ENCODE results near the gene OLFML2A. TPM values are rescaled to one million over a fixed set of nuclear protein-coding genes. Genes with fewer than 3 reads are reported as not detected.

Gene OLFML2A
- total RNA-seq, 1 donor, result 0.31 TPM

DNA sequence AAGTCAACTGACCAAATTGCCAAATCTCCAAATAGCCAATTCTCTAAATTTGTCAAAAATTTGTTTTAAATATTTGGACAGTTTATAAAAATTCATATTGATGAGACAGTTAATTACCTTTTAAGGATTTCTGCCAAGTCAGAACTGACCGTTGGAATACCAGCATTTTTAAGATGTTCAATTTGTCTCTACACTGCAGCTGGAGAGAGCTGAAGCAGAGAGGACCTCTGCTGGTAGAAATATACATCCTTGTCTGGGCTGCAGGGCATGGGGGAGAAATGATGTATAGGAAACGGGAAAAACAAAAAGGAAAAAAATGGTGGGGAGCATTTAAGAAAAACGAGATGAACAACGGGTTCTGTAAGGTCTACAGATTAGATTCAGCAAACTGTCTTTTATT, 22.6 kb upstream of the OLFML2A start:
- no peaks in the 10 kb centered on the region for H3K9me3 ChIP-seq (ENCODE audit: low read depth, low read length)
- H3K4me1 ChIP-seq (ENCODE audit: insufficient read depth, low read length), result peaks cover 23% of the 10 kb centered on the region
- H3K4me3 ChIP-seq (ENCODE audit: low read length), result no peak overlapping the region
- peaks cover 12% of the 10 kb centered on the region for H3K27me3 ChIP-seq (ENCODE audit: insufficient read depth, low read length)

DNA sequence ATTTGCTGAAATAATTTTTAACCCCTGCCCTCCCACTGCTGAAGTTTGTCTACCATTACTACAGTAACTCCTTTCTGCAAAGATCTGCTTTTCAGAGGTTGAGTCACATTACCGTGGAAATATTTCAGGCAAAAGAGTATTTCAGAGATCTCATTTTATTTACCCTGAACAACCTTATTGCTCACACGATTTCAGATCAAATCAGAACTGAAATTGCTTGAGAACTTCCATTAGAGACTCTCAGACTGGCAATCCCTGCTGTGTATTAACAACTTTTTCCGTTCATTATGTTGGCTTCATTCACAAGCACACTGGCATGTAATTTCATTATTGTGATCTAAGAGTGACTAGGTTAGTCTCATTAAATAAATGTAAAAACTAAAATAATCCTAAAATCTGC, 21.9 kb upstream of the OLFML2A start:
- H3K4me1 ChIP-seq (ENCODE audit: insufficient read depth, low read length), result peaks cover 27% of the 10 kb centered on the region
- H3K9me3 ChIP-seq (ENCODE audit: low read depth, low read length), result no peaks in the 10 kb centered on the region
- peaks cover 12% of the 10 kb centered on the region for H3K27me3 ChIP-seq (ENCODE audit: insufficient read depth, low read length)

DNA sequence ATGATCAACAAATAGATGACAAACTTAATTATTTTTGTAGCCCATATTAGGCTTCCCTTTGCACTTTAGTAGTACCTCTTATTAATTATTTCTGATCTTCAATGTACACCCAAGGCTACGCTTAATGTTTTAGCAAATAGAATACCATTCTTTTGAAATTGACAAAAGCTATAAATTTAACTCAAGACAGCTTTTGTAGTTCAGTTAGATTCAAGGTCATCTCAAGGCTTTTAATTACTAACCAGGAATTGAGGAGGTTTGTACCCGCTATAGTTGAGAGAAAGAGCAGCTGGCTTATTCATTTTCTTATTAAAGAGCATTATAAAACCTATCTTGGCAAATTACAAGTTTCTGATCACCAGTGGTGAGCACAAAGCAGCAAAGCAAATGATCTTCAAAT, 20.9 kb upstream of the OLFML2A start:
- Histone ChIP-seq H3K4me1 (ENCODE audit: insufficient read depth, low read length) (peaks cover 30% of the 10 kb centered on the region), H3K4me3 (ENCODE audit: low read length) (no peak overlapping the region), H3K9me3 (ENCODE audit: low read depth, low read length) (no peaks in the 10 kb centered on the region), H3K27me3 (ENCODE audit: insufficient read depth, low read length) (peaks cover 12% of the 10 kb centered on the region)

More for the DNA sequence above, 21.9 kb upstream of the OLFML2A start:
- H3K4me3 ChIP-seq (ENCODE audit: low read length), result no peak overlapping the region

DNA sequence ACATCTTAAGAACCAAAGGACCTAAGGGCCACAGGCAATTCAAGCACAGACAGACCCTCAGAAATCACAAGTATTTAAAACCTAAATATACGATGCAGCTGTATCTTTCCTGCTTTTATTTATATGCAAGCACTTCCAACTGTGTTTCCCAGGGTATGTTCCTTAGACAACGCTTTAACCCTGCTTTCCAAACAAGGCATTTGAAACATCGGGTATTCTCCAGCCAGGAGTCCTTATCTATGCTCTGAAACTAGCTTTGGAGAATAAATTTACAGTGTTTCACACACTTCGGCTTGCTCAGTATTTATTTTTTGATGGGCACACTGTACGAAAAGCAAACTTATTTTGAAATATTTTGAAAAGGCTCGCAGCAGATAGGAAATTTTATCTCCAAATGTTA, 19.3 kb upstream of the OLFML2A start:
- Histone ChIP-seq H3K4me3 (ENCODE audit: low read length) (no peak overlapping the region), H3K9me3 (ENCODE audit: low read depth, low read length) (no peaks in the 10 kb centered on the region), H3K4me1 (ENCODE audit: insufficient read depth, low read length) (peaks cover 30% of the 10 kb centered on the region), H3K27me3 (ENCODE audit: insufficient read depth, low read length) (peaks cover 12% of the 10 kb centered on the region)

DNA sequence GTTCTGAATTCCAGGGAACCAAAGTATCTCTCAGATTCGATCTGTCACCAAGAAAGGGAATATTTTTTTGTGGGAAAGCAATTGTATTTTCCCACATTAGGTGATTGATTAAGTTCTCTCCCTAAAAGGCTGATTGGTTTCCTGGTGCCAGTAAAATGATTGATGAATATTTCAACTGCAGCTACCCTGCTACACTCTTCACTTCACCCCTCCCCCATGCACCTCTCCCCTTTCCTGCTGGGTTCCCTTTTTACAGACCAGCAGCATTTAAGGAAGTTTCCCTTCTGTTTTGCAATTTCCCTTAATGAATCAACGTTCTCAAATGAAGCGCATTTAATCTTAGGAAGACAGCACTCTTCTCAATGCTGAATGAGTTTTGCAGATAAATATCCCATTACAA, 18.9 kb upstream of the OLFML2A start:
- Histone ChIP-seq H3K4me3 (ENCODE audit: low read length) (no peak overlapping the region), H3K27me3 (ENCODE audit: insufficient read depth, low read length) (peaks cover 12% of the 10 kb centered on the region), H3K9me3 (ENCODE audit: low read depth, low read length) (no peaks in the 10 kb centered on the region), H3K4me1 (ENCODE audit: insufficient read depth, low read length) (peaks cover 30% of the 10 kb centered on the region)

DNA sequence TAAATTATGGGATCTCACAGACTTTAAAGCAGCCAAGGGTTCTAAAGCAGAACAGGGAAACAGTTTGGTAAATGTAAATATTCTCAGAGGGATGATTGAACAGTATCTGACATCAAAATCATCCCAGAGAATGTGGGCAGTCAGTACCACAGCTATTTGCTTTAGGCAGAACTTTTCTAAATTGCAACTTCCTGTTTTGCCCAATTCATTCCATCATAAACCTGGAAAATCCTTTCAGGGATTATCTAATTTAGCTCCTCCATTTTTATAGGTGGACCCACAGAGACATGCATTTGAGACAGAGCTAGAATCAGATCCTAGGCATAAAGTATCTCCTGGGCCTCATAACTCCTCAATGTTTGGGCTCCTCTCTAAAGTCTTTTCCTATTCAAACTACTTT, 18.2 kb upstream of the OLFML2A start:
- peaks cover 30% of the 10 kb centered on the region for H3K4me1 ChIP-seq (ENCODE audit: insufficient read depth, low read length)
- H3K27me3 ChIP-seq (ENCODE audit: insufficient read depth, low read length), result peaks cover 12% of the 10 kb centered on the region
- H3K9me3 ChIP-seq (ENCODE audit: low read depth, low read length), result no peaks in the 10 kb centered on the region
- no peak overlapping the region for H3K4me3 ChIP-seq (ENCODE audit: low read length)

DNA sequence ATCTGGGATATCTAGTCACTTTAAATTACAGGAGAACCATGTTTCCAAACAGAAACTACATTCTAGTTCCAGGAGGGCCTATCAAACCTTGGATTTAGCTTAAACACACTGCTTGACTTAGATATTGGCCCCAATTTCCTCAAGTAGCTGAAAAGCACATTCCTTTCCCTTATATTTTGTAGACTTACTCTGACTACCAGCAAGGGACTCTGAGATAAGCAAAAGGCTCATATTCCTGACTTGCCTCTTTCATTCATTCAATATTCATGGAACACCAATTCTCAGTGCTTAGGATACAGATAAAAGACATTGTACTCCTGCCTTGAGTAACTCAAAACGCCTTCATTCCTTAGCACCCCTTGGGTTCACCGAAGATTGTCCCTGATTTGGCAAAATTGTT, 17.6 kb upstream of the OLFML2A start:
- Histone ChIP-seq H3K4me3 (ENCODE audit: low read length) (no peak overlapping the region), H3K27me3 (ENCODE audit: insufficient read depth, low read length) (peaks cover 12% of the 10 kb centered on the region), H3K4me1 (ENCODE audit: insufficient read depth, low read length) (peaks cover 30% of the 10 kb centered on the region), H3K9me3 (ENCODE audit: low read depth, low read length) (no peaks in the 10 kb centered on the region)

DNA sequence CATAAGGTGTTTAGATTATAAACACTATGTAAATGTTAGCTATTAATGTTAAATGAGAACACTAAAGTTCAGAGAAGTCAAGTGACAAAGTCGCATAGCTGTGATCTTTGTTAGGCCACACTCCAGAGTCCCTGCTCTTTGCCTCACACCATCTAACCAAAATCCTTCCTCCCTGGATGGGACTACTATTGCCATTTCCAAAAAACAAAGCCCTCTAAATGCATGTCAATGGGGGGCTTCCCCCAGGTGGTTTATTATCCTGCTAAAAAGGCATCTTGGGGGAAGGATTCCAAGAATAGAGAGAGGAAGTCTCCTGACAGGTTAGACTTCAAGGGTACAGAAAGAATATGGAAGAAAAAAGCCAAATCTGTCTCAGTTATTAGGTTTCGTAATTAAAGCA, 16.2 kb upstream of the OLFML2A start:
- H3K4me3 ChIP-seq (ENCODE audit: low read length), result no peak overlapping the region
- H3K27me3 ChIP-seq (ENCODE audit: insufficient read depth, low read length), result peaks cover 14% of the 10 kb centered on the region
- H3K9me3 ChIP-seq (ENCODE audit: low read depth, low read length), result no peaks in the 10 kb centered on the region
- peaks cover 36% of the 10 kb centered on the region for H3K4me1 ChIP-seq (ENCODE audit: insufficient read depth, low read length)

DNA sequence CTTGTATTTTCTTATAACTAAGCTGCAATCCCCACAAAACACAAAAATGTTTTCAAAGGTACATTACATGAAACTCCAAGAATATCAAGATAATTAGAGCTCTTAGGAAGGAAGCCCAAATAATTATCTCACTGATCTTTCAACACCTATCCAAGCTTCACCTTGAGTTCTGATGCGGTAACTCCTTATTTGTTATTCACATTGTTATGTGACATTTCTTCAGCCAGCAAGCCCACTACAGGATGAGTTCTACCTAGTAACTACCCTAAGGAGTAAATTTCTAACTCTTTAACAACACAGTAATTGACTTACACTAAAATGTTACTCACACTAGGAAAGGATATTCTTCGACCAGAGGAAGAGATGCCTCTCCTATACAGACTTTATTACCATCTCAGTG, 15.7 kb upstream of the OLFML2A start:
- H3K9me3 ChIP-seq (ENCODE audit: low read depth, low read length), result no peaks in the 10 kb centered on the region
- H3K27me3 ChIP-seq (ENCODE audit: insufficient read depth, low read length), result peaks cover 18% of the 10 kb centered on the region
- no peak overlapping the region for H3K4me3 ChIP-seq (ENCODE audit: low read length)
- H3K4me1 ChIP-seq (ENCODE audit: insufficient read depth, low read length), result peaks cover 36% of the 10 kb centered on the region

DNA sequence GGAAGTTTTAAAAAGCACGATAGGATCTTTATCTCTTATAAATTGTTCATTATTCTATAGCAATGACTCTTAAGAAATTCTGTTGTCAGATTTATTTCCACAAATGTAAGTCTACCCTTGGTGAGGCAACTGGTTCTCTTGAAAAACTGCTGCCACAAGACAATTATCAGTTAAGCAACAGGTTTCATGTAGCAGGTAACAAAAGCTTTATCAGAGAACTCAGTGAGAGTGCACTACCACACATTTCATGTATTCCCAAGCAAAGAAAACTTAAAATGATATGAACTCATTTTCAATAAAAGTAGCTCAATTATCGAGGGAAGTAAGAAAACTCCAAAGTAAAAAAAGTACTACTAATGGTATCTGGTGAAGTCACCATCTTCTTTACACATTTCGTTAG, 15.2 kb upstream of the OLFML2A start:
- Histone ChIP-seq H3K9me3 (ENCODE audit: low read depth, low read length) (no peaks in the 10 kb centered on the region), H3K27me3 (ENCODE audit: insufficient read depth, low read length) (peaks cover 18% of the 10 kb centered on the region), H3K4me3 (ENCODE audit: low read length) (no peak overlapping the region), H3K4me1 (ENCODE audit: insufficient read depth, low read length) (peaks cover 32% of the 10 kb centered on the region)

DNA sequence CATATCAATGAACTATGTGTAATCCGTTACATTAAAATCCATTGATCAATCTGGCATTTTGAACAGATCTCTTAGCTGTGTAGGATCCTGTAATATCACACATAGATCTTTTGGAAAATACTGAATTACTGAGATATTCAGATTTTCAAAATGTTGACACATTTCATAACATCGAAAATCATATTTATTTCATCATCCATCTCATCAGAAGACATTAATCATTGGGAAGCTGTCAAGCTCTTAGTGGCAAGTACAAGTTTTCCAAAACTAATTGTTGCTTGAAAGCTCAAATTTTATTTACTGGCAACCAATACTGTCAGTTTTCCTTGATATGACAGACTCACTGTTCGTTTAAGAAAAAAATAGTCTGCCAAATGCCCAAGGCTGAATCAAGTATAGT, 14.3 kb upstream of the OLFML2A start:
- Histone ChIP-seq H3K27me3 (ENCODE audit: insufficient read depth, low read length) (peaks cover 22% of the 10 kb centered on the region), H3K4me1 (ENCODE audit: insufficient read depth, low read length) (peaks cover 33% of the 10 kb centered on the region), H3K9me3 (ENCODE audit: low read depth, low read length) (no peaks in the 10 kb centered on the region), H3K4me3 (ENCODE audit: low read length) (no peak overlapping the region)

DNA sequence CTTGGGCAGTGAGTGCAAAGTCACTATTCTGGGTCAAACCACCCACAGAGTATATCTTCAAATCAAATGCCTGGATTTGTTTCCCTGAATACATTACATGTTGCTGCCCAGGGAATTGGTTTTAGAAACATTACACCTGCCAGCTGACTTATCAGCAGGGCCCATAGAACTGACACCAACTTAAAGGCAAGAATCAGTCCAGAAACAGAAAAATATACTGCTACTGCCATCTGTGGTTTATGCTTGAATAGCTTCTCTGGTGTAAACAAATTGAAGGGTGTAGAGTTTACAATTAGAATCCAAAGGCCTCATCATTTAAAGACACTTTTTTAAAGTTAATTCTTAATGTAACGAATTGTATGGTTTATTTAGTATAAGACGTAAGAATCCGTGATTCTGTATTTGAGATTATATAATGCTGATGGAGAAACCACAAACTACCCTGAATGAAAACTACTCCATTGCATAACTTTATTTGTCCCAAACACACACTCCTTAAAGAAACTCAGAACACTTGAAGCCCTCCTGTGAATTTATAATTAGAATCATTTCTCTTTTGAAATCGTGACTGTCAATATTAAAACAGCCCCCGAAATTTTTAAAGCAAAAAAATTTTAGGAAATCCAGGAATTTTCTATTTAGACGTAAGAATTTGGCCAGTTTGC, 12.0 kb upstream of the OLFML2A start:
- no peaks in the 10 kb centered on the region for H3K9me3 ChIP-seq (ENCODE audit: low read depth, low read length)
- H3K4me1 ChIP-seq (ENCODE audit: insufficient read depth, low read length), result peaks cover 32% of the 10 kb centered on the region
- no peak overlapping the region for H3K4me3 ChIP-seq (ENCODE audit: low read length)
- H3K27me3 ChIP-seq (ENCODE audit: insufficient read depth, low read length), result peaks cover 40% of the 10 kb centered on the region

DNA sequence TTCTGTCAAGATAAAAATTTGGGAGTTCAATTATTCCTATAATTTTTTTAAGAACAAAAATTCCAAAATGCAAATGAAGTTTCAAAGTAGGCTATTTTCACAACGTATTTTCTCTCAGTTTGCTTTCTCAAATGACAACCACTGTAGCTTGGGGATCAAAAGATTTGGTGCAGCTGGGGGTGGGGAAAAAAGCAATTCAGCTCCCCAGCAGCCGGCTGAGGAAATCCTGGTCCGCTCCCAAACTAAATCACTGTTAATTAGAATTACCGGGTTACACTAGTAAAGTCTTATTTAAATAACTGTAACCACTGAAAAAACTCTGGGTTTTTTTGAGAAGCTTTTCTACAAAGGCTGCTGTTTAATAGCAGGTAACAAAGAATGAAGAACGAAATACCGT, 11.5 kb upstream of the OLFML2A start:
- Histone ChIP-seq H3K4me1 (ENCODE audit: insufficient read depth, low read length) (peaks cover 37% of the 10 kb centered on the region), H3K27me3 (ENCODE audit: insufficient read depth, low read length) (peaks cover 40% of the 10 kb centered on the region), H3K9me3 (ENCODE audit: low read depth, low read length) (no peaks in the 10 kb centered on the region), H3K4me3 (ENCODE audit: low read length) (no peak overlapping the region)

DNA sequence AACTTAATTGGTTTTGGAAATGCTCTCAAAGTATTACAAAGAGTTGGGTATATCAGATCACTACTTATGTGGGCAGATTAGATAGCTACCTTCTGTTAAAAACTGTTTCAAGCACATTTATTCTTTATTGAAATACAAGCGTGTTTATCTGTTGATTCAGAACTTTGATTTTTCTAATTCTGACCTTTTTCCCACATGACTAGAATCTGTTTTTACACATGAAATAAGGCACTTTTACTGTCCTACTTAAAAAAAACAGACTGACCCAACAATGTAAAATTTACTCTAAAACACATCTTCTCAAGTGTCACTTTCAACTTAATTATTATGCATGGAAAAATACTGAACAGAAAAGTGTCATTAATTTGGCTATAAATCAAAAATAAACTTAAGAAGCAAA, 10.6 kb upstream of the OLFML2A start:
- Histone ChIP-seq H3K27me3 (ENCODE audit: insufficient read depth, low read length) (peaks cover 40% of the 10 kb centered on the region), H3K4me3 (ENCODE audit: low read length) (no peak overlapping the region), H3K4me1 (ENCODE audit: insufficient read depth, low read length) (peaks cover 34% of the 10 kb centered on the region), H3K9me3 (ENCODE audit: low read depth, low read length) (no peaks in the 10 kb centered on the region)

DNA sequence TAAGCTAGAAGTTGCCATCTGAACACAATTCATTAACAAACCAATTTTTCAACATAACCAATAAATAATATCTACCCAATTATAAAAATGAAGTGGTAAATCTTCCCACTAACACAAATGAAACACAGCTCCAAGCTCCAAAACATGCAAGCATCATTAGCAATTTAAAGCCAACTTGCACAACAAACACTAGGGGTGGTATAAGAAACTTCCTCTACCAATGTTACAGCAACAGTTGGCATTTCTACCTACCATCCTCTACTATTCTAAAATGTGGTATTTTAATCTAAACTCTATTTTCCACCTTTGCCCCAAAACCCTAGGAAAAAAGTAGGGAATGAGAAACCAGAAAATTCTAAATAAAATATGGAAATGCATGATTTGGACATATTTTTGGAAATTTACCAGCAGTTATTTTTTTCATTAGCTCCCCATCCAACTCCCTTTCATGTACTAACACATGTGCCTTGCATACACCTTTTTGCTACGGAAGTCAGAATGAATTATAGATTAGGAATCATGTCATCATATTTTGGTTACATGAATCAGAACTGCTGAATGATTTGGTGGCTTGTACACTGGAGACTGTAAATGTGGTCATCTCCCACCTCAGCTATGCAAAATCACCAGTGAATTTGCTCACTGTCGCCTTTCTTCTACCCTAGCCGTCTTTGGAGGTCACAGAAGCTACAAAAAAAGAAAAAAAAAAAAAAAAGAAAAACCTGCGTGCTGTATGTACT, 9.9 kb upstream of the OLFML2A start:
- Histone ChIP-seq H3K27me3 (ENCODE audit: insufficient read depth, low read length) (peaks cover 40% of the 10 kb centered on the region), H3K4me1 (ENCODE audit: insufficient read depth, low read length) (peaks cover 38% of the 10 kb centered on the region), H3K9me3 (ENCODE audit: low read depth, low read length) (no peaks in the 10 kb centered on the region), H3K4me3 (ENCODE audit: low read length) (no peak overlapping the region)

DNA sequence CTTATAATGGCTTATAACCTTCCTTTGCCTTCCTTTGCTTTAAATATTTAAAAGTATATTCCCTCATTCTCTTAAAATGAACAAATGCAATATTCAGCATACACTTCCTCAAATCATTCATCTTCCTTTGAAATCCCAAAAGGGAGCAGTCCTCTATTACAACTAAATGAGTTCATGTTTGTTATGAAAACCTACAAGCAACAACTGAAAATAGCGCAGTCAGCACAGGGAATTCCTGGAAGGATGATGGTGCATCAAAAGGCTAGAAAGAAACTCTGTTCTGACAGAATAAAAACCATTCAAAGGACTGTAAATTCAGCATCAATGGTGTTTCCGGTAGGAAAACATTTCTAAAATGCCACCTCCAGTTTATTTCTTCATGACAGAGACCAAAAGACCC, 9.1 kb upstream of the OLFML2A start:
- Histone ChIP-seq H3K4me1 (ENCODE audit: insufficient read depth, low read length) (peaks cover 42% of the 10 kb centered on the region), H3K9me3 (ENCODE audit: low read depth, low read length) (no peaks in the 10 kb centered on the region), H3K27me3 (ENCODE audit: insufficient read depth, low read length) (peaks cover 40% of the 10 kb centered on the region), H3K4me3 (ENCODE audit: low read length) (no peak overlapping the region)

Data from mononuclear cell (primary cell).